ENCODE results near the gene STRIP2.
"Not testable (repeated sequence)": the region's sequence is repeated elsewhere in the genome, so short reads cannot be mapped to it uniquely, and the experiment has no call there.

Gene STRIP2

DNA sequence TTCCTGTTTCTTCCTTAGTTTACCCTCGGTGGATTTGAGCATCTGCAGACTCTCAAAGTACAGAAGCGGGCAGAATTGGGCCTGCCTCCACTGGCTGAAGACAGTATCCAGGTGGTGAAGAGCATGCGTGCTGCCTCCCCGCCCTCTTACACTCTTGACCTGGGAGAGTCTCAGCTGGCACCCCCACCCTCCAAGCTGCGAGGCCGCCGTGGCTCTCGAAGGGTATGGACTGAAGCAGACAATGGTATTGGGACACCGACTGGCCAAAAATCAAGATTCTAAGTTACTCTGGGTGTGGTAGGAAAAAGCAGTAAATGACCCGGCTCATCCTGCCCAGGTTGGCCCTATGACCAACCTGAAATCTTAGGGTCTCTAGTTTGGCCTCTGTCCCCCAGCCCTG lies 22.2 kb downstream of the STRIP2 start:
- no peak for DNase-seq (ENCODE audit: low read depth)

DNA sequence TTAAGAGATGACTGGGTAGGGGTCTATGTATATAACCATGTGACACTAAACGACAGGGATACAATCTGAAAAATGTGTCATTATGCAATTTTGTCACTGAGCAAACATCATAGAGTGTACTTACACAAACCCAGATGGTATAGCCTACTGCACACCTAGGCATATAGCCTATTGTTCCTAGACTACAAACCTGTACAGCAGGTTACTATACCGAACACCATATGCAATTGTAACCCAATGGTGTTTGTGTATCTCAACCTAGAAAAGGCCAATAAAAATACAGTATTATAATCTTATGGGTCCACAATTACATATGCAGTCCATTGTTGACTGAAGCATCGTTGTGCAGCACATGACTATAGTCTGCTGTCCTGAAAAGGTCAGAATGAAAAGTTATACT lies 22.9 kb downstream of the STRIP2 start:
- no peak for DNase-seq (ENCODE audit: low read depth)

DNA sequence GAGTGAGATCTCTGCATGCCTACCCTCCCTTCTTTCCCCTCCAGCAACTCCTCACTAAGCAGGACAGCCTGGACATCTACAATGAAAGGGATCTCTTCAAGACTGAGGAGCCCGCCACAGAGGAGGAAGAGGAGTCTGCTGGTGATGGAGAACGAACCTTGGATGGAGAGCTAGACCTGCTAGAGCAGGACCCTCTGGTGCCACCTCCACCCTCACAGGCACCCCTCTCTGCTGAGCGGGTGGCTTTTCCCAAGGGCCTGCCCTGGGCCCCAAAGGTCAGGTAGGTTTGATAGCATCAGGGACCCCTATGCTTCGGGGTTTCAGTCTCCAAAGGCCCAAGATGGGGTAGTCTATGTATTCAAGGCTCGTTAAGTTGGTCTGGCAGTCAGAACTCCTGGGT lies 23.9 kb downstream of the STRIP2 start:
- no peak for DNase-seq (ENCODE audit: low read depth)

DNA sequence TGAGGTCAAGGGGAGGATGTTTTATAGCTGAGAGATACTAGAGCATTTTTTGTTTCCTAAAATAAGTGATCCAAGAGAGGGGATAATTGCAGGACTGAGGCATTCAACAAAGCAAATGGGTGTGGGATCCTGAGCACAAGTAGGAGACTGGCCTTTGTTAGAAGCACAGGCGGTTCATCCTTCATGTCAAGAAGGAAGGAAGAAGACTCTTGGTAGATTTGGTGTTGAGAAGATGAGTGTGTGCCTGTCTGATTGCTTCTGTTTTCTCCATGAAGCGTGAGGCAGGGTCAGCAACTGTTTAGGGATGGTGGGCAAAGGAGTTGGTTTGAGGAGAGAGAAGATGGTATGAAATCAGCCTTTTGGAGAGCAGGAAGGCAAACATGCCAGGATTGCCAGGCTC lies 27.6 kb downstream of the STRIP2 start:
- no peak for DNase-seq (ENCODE audit: low read depth)

DNA sequence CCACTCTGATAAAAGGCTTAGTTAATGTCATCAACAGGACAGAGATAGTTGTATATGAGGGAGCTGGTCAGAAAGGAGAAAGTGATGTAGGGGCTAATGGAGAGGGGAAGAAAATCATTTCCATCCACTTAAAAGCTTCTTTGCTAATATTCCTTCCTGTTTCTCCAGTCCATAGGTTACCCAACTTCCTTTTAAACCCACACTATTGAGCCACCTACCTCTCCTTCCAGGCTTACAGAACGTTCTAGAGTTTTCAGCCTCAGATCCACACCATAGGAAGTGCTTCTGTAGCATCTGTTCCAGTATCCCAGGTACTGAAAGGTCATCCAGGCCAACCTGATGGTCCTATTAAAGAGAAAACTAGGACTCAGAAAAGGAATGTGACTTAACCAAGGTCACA lies 28.2 kb downstream of the STRIP2 start:
- DNase-seq (ENCODE audit: low read depth) = no peak

DNA sequence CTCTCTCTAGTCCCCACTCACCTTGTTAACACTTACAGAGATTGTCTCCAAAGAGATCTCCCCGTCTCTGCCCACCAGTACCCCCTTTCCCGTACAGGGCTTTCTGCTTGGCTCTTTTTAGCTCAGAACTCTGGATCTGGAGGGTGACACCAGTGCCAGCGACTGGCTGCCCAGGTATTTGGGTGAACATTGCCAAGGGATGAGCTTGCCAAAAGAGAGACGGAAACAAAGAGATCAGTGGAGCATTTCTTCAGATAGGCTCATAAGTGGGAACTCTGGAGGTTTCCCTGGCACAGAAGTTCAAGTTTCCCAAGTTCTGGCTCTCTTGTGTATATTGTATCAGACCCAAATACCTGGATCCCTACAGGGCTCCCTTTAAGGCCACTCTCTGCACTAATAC lies 30.0 kb downstream of the STRIP2 start:
- no peak for DNase-seq (ENCODE audit: low read depth)

DNA sequence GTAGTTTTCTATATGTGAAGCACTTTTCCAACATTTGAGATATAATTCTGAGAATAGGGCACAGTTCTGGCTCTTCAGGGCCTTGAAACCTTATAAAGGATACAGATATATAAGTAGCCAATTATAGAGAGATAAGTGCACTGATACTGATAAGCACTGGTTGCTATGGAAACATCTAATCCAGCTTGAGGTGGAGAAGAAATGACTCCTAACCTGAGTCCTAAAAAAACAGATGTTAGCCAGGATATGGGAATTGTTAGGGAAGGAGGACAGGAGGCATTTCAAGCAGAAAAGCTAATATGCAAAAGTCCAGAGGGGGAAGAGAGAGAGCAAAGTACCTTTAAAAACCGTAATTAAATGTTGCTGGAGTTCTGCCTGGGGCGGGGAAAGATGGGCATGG lies 30.8 kb downstream of the STRIP2 start:
- DNase-seq (ENCODE audit: low read depth) = no peak

DNA sequence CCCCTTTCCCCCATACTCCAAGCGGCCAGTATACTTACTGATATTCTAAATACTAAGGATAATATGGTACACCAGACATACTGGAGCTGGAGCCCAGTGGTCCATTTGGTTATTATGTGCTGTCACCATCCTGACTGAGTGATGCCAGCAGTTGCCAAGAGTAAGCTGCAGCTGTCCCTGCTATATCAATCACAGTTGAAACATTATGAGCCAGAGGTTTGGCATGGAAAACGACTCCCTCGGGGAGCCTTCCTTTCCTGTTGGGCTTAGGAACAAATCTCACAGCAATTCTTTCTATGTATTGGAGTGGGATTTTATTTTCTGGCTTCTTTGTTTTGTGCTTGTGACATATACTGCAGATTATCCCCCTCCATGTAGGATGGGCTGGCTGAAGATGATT lies 32.6 kb downstream of the STRIP2 start:
- peak; percentile 15 for DNase-seq (ENCODE audit: low read depth)

DNA sequence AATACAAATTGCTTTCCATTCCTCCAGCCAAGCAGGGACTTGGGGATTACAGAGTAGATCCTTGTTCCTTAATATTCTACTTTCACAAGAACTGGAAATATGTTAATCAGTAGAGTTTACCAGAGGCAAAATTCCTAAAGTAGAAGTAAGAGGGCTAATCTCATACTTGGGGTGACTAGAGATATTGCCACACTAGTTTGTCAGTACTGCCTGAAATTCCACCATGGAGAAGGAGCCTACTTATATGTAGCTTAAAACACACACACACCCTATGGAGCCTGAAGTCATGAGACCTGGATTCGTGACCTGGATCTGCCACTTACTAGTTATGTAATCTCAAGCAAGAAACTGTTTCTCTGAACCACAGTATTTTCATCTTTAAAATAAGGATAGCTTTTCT lies 33.9 kb downstream of the STRIP2 start:
- DNase-seq (ENCODE audit: low read depth) = peak; percentile 25

DNA sequence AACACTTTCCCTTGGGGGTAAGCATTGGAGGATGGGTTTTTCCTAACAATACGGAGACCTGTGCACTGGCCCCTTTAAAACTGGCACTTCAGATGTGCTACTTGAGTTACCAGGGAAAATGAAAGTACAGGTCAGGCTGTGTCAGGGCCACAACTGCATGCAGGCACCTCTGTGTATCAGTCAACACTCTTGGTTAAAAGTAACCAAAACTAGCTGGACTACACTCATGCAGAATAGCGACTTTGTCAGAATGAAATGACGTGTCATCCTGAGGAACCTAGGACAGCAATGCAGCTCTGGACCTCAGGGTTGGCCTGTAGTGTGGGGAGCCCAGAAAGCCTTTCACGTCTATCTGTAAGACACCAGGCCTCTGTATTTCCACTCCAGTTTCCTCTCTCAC lies 34.3 kb downstream of the STRIP2 start:
- DNase-seq (ENCODE audit: low read depth) = no peak

DNA sequence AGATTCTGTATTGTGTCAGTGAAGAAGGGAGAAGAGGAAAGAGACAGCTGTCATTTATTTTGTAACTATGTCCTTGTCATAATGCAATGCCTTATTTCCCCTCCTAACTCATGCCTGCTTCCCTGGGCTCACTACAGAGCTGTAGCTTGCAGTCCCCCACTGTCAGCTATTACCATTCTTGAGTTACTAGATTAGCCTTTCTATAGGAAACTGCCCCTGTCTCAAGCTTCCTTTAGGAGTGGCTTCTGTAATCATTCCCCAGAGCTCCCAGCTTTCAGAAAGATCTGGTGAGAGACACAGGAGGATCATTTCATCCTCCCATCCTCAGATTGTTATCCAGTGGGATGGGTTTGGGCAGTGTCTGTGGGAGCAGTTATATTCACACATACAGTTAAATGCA lies 35.7 kb downstream of the STRIP2 start:
- no peak for DNase-seq (ENCODE audit: low read depth)

DNA sequence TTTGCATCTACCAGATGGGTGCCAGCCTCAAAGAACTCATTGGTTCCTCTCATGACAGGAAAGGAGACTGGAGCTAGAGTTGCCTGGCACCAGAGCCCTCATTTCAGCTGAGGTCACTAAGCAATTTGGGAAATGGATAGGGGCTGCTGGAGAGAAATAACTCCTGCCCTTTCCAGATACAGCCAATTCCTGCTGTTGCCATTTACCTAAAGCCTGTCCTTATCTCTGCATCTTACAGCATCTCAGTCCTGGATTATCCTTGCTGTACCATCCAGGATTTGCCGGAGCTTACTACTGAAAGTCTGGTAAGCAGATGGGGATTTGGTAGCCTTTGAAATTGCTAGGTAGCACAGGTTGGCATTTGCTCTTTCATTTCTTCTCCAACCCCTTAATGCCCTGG lies 36.2 kb downstream of the STRIP2 start:
- DNase-seq (ENCODE audit: low read depth) = no peak

DNA sequence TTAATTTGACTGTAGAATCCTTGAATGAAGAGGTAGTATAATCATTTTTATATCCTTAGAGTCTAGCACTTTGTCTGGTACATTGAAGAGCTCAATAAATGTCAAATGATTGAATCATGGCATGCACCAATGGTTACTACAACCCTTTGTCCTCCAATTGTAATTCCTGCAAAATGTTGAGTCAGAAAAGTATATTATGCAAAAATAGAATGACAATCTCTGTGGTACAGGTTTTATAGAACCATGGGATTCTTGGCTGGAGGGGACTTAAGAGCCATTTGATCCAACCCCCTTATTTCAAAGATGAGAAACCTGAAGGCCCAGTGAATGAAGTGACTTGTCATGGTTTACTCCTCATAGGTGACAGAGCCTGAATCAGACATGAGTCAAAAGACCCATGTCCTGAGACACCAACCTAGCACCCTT lies 37.2 kb downstream of the STRIP2 start:
- no peak for DNase-seq (ENCODE audit: low read depth)

DNA sequence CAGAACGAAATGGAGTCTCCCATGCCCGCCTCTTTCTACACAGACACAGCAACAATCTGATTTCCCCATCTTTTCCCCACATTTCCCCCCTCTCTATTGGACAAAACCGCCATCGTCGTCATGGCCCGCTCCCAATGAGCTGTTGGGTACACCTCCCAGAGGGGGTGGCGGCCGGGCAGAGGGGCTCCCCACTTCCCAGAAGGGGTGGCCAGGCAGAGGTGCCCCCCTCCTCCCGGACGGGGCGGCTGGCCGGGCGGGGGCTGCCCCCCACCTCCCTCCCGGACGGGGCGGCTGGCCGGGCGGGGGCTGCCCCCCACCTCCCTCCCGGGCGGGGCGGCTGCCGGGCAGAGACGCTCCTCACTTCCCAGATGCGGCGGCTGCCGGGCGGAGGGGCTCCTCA lies 41.7 kb downstream of the STRIP2 start:
- not testable (repeated sequence) for DNase-seq (ENCODE audit: low read depth)

DNA sequence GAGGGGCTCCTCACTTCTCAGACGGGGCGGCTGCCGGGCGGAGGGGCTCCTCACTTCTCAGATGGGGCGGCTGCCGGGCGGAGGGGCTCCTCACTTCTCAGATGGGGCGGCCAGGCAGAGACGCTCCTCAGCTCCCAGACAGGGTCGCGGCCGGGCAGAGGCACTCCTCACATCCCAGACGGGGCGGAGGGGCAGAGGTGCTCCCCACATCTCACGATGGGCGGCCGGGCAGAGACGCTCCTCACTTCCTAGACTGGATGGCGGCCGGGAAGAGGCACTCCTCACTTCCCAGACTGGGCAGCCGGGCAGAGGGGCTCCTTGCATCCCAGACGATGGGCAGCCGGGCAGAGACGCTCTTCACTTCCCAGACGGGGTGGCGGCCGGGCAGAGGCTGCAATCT lies 42.2 kb downstream of the STRIP2 start:
- DNase-seq (ENCODE audit: low read depth) = not testable (repeated sequence)

DNA sequence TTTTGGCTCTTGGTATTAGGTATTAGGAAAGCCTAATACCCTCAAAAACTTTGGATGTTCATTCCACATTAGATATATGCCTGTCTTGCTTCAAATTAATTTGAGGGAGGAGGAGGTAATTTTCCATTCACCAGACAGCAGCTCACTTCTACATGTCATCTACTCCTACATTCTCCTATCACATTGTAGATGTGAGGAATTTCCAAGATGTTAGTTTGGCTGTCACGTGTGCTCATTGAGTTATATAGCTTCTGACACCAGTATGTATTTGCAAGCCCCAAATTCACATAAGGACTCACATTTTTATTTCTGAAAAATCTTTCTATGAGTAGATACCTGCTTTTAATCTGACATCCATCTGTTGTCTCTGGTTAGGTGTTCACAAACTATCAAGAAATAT lies 45.6 kb downstream of the STRIP2 start:
- no peak for DNase-seq (ENCODE audit: low read depth)

DNA sequence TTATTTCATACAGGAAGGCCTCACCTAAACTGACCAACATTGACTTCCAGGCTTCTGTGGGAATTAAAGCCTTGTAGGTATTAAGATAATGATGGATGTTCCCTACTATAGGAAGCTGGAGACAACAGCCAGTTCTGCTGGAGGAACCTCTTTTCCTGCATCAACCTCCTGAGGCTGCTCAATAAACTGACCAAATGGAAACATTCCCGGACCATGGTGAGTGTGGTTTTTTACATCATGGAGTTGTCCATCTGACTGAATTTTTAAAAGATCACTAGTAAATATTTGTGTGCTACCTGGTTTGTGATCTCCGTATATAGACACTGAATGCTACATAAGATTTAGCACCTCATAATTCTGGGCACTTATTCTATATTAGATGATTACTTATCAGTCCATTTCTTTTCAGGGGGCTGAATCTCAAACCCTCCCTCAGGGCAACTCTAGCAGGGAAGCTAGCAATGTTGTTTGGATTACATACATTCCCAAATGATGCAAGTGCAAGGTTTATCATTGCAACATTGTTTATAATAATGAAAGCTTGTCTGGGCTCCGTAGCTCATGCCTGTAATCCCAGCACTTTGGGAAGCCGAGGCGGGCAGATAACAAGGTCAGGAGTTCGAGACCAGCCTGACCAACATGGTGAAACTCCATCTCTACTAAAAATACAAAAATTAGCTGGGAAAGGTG lies 46.6 kb downstream of the STRIP2 start:
- DNase-seq (ENCODE audit: low read depth) = no peak

DNA sequence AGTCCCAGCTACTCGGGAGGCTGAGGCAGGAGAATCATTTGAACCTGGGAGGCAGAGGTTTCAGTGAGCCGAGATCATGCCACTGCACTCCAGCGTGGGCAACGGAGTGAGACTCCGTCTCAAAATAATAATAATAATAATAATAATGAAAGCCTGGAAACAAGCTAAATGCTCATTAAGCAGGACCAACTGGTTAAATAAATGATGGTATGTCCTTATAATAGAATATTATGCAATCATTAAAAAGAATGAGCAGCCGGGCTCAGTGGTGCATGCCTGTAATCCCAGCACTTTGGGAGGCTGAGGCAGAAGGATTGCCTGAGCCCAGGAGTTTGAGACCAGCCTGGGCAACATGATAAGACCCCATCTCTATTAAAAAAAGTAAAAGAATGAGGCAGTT lies 47.1 kb downstream of the STRIP2 start:
- not testable (repeated sequence) for DNase-seq (ENCODE audit: low read depth)

DNA sequence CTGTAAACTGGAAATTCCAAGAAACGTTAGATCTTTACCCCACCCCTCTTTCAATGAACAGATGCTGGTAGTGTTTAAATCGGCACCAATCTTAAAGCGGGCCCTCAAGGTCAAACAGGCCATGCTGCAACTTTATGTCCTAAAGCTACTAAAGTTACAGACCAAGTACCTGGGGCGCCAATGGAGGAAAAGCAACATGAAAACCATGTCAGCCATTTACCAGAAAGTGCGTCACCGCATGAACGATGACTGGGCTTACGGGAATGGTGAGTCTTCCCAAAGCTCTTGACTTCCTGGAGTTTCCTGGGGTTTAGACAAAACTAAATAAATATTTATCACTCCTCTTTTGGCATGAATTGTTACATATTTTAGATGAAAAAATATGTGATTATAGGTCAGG lies 48.5 kb downstream of the STRIP2 start:
- no peak for DNase-seq (ENCODE audit: low read depth)

DNA sequence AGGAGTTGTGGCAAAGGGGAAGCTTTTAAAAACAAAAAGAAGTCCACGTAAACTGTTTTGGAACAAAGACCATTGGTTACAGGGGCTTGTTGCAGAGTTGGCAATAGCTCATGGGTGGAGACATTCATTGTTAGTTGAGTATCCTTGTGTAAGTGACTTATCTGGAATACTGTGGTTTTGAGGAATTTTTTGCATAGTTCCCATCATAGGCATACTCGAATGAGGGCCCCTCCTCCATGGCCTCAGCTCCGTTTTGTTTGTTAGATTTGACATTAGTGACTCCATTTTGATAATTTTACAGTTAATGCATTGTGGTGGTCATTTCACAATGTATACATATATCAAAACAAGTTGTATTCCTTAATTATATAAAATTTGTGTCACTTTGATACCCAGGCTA lies 55.3 kb downstream of the STRIP2 start:
- peak; percentile 62 for DNase-seq (ENCODE audit: low read depth)

DNA sequence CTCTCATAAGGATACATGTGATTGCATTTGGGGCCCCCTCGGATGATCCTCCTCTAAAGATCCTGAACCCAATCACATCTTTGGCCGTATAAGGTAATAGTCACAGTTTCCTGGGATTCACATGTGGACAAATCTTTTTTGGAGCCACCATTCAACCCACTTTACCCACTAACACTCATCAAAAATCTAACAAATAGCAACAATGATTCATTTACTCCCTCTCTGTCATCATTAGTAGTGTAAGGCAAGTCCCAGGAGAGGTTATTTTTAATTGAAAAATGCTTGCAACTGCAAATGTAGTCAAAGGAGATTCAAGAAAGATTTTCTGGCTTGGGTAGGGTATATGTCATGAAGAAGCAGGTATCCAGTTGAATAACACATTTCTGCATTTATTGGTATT lies 58.2 kb downstream of the STRIP2 start:
- DNase-seq (ENCODE audit: low read depth) = no peak

DNA sequence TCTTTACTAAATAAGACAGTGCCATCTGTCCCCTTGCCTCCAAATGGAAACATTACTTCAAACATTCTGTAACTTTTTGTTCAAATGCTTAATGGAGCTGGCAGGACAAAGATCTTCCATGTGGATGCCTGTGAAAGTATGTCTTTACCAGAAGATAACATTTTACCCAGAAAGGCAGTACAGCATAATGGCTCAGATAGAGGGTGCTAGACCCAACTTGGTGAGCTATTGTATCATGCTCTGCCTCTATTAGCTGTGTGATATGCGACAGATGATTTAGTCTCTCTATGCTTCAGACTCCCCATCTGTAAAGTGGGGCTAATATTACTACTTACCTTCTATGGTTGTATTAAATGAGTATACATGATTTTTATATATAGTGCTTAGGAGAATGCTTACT lies 59.3 kb downstream of the STRIP2 start:
- no peak for DNase-seq (ENCODE audit: low read depth)

DNA sequence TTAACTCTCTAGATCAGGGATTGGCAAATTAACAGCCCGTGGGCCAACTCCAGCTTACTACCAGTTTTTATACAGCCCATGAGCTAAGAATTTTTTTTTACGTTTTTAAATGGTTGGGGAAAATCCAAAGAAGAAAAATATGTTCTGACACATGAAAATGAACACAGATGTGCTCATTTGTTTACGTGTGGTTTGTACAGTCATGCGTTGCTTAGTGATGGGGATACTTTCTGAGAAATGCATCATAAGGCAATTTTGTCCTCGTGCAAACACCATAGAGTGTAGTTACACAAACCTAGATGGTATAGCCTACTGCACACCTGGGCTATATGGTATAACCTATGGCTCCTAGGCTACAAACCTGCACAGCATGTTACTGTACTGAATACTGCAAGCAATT lies 59.8 kb downstream of the STRIP2 start:
- DNase-seq (ENCODE audit: low read depth) = peak; percentile 90

DNA sequence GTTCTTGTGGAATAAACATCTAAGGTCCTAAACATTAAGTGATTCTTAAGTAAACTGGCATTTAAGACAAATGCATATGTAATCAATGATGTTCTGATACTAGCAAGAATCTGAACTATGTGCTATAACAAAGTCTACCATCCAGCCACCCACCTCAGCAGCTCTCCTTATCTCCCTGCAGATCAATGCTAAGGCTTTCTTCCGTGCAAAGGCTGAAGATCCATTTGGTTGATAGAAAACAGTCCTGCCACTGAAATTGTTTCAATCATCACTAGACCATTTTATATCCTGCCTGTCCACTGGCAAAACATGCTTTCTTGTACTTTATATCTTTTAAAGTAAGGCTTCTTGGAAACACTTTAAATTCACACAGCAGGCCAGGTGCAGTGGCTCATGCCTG lies 61.8 kb downstream of the STRIP2 start:
- DNase-seq (ENCODE audit: low read depth) = no peak

DNA sequence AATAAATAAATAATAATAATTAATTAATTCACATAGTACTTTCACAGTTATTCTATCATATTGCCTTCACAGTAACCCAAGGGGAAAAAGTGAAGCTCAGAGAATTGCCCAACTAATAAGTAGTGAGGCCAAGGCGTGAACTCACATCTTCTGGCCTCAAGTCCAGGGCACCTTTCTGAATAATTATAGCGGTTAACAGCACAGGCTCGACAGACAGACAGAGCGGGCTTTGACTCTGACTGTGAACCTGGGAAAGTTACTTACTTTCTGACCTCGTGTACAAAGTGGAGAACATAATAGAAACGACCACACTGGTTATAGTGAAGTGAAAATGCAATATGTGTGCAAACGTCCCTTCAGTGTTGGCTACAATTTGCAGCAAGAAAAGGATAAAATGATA lies 62.4 kb downstream of the STRIP2 start:
- no peak for DNase-seq (ENCODE audit: low read depth)

Measured in stromal cell of bone marrow (primary cell).